ENCODE results near the gene FNBP1. TPM values are rescaled to one million over a fixed set of nuclear protein-coding genes. Genes with fewer than 3 reads are reported as not detected.

Gene FNBP1
- total and polyA plus RNA-seq, 4 donors, result 16.0 to 94.3 (median 29.5) TPM

DNA sequence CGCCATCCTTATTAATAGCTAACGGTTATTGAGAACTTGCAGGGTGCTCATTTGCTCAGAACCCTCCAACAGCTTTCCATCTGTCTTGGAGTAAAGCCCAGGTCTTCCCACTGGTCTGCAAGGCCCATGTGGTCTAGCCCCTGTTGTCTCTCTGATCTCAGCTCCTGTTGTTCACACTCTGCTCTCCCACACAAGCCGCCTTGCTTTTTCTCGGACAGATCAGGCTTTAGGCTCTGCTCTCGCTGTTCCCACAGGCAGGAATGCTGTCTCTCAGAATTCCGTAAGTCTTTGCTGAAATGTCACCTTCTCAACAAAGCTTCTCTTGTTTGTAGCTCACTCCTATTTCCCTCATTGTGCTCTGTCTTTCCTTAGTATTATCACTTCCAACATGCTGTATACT, 45.1 kb upstream of the FNBP1 start:
- Histone ChIP-seq H3K36me3 (ENCODE audit: control insufficient read depth in 4 of 4, insufficient read depth in 4 of 4, low read length in 4 of 4) (peaks cover 20 to 45% (median 24%) of the 10 kb centered on the region in 4 donors), H3K4me3 (no peak overlapping the region), H3K27me3 (ENCODE audit: control insufficient read depth in 3 of 3, insufficient read depth in 3 of 3, low read length in 2 of 3) (no peaks in the 10 kb centered on the region), H3K27ac (ENCODE audit: low read depth in 1 of 2, low read length in 1 of 2) (no peak overlapping the region), H3K9ac (ENCODE audit: insufficient read depth in 1 of 2, low read length in 2 of 2) (no peak overlapping the region), H3K9me3 (ENCODE audit: control insufficient read depth in 4 of 4, insufficient read depth in 3 of 4, low read length in 3 of 4) (no peaks in the 10 kb centered on the region), H3K4me1 (ENCODE audit: control insufficient read depth in 5 of 5, insufficient read depth in 5 of 5, low read length in 5 of 5) (no peaks in the 10 kb centered on the region)
- WGBS, 2 donors, result 93 to 96% methylated on average over 6 of the region's 6 CpGs
- no peak for ATAC-seq (ENCODE audit: insufficient read depth, low FRiP score)
- no peak for DNase-seq
- no peak for TF ChIP-seq CTCF (IDR thresholded peaks at IDR 0.05; ENCODE audit: control extremely low read depth, extremely low read depth)

DNA sequence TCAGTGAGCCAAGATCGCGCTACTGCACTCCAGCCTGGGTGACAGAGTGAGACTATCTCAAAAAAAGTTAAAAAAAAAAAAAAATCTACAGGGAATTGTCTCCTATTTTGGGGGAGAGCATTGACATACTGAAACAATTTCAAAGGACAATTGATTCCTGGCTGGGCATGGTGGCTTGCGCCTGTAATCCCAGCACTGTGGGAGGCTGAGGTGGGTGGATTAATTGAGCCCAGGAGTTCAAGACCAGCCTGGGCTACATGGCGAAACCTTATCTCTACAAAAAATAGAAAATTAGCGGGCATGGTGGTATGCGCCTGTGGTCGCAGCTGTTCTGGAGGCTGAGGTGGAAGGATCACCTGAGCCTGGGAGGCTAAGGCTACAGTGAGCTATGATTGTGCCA, 41.3 kb upstream of the FNBP1 start:
- Histone ChIP-seq H3K9ac (ENCODE audit: insufficient read depth in 1 of 2, low read length in 2 of 2) (no peak overlapping the region), H3K9me3 (ENCODE audit: control insufficient read depth in 4 of 4, insufficient read depth in 3 of 4, low read length in 3 of 4) (no peaks in the 10 kb centered on the region), H3K36me3 (ENCODE audit: control insufficient read depth in 4 of 4, insufficient read depth in 4 of 4, low read length in 4 of 4) (peaks cover 20 to 45% (median 26%) of the 10 kb centered on the region in 4 donors), H3K4me1 (ENCODE audit: control insufficient read depth in 5 of 5, insufficient read depth in 5 of 5, low read length in 5 of 5) (no peaks in the 10 kb centered on the region), H3K27me3 (ENCODE audit: control insufficient read depth in 3 of 3, insufficient read depth in 3 of 3, low read length in 2 of 3) (no peaks in the 10 kb centered on the region), H3K4me3 (no peak overlapping the region), H3K27ac (ENCODE audit: low read depth in 1 of 2, low read length in 1 of 2) (no peak overlapping the region)
- WGBS, 2 donors, result 91 to 98% methylated on average over 7 of the region's 7 CpGs
- DNase-seq (no peak), ATAC-seq (ENCODE audit: insufficient read depth, low FRiP score) (no peak)
- no peak for TF ChIP-seq CTCF (IDR thresholded peaks at IDR 0.05; ENCODE audit: control extremely low read depth, extremely low read depth)

- H3K4me3 ChIP-seq, result no peak overlapping the region
- H3K4me1 ChIP-seq (ENCODE audit: control insufficient read depth in 5 of 5, insufficient read depth in 5 of 5, low read length in 5 of 5), result peaks cover under 1 to 7% (median under 1%) of the 10 kb centered on the region in 5 donors
- peaks cover 18 to 42% (median 22%) of the 10 kb centered on the region in 4 donors for H3K36me3 ChIP-seq (ENCODE audit: control insufficient read depth in 4 of 4, insufficient read depth in 4 of 4, low read length in 4 of 4)
- H3K9ac ChIP-seq (ENCODE audit: insufficient read depth in 1 of 2, low read length in 2 of 2), result no peak overlapping the region
- ATAC-seq (ENCODE audit: insufficient read depth, low FRiP score), result no peak
- H3K27me3 ChIP-seq (ENCODE audit: control insufficient read depth in 3 of 3, insufficient read depth in 3 of 3, low read length in 2 of 3), result no peaks in the 10 kb centered on the region
- WGBS, 2 donors, result 94 to 100% methylated on average over 3 of the region's 3 CpGs
- no peak for TF ChIP-seq CTCF (IDR thresholded peaks at IDR 0.05; ENCODE audit: control extremely low read depth, extremely low read depth)
- no peaks in the 10 kb centered on the region for H3K9me3 ChIP-seq (ENCODE audit: control insufficient read depth in 4 of 4, insufficient read depth in 3 of 4, low read length in 3 of 4)
- DNase-seq, result no peak
- H3K27ac ChIP-seq (ENCODE audit: low read depth in 1 of 2, low read length in 1 of 2), result no peak overlapping the region
These were observed 35.6 kb upstream of the FNBP1 start for GRCh38 chr9:130078547-130078946.

DNA sequence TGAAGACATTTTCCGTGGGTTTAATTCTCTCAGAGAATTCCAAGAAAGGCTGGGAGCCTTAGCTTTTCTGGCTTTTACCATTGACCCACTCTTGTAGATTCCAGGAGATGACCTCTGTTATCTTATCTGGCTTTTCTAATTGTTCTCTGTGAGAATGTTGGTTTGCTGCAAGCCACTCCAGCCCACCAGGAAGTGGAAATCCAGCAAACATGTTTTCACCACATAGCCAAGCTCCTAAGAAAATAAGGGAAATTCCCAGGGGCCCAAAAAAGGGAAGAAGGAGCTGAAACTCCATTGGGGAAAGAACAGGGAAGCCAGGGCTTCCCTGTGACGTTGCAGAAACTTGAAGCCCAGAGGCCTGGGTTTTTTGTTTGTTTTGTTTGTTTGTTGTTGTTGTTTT, 30.4 kb upstream of the FNBP1 start:
- TF ChIP-seq CTCF (IDR thresholded peaks at IDR 0.05; ENCODE audit: control extremely low read depth, extremely low read depth), result no peak
- Histone ChIP-seq H3K9ac (ENCODE audit: insufficient read depth in 1 of 2, low read length in 2 of 2) (no peak overlapping the region), H3K27ac (ENCODE audit: low read depth in 1 of 2, low read length in 1 of 2) (peak overlapping the region in 1 of 2 donors; percentile 30), H3K36me3 (ENCODE audit: control insufficient read depth in 4 of 4, insufficient read depth in 4 of 4, low read length in 4 of 4) (peaks cover 6 to 20% (median 9%) of the 10 kb centered on the region in 4 donors), H3K9me3 (ENCODE audit: control insufficient read depth in 4 of 4, insufficient read depth in 3 of 4, low read length in 3 of 4) (no peaks in the 10 kb centered on the region), H3K4me1 (ENCODE audit: control insufficient read depth in 5 of 5, insufficient read depth in 5 of 5, low read length in 5 of 5) (peaks cover 7 to 10% (median 9%) of the 10 kb centered on the region in 5 donors), H3K4me3 (no peak overlapping the region), H3K27me3 (ENCODE audit: control insufficient read depth in 3 of 3, insufficient read depth in 3 of 3, low read length in 2 of 3) (no peaks in the 10 kb centered on the region)
- ATAC-seq (ENCODE audit: insufficient read depth, low FRiP score), result no peak
- peak; percentile 37 to 73 (median 70) for DNase-seq
- 21 to 40% methylated on average over 2 of the region's 2 CpGs for WGBS, 2 donors
